K562 treated with DMSO at 1 percent for 12 hours (cell line): Measurements from ENCODE around the gene DGKZ. TPM values are rescaled to one million over a fixed set of nuclear protein-coding genes. Genes with fewer than 3 reads are reported as not detected.

ENCODE experiments used
- total RNA-seq: library from RNA; unstranded; fragments of 300-600 nt; gene quantifications from 2 replicates; pipeline ENCODE4 v1.2.3, GENCODE V29; 2022; ENCODE audit not compliant: insufficient read depth

The DGKZ gene
- 55.5 and 84.0 TPM in 2 replicates for total RNA-seq

GRCh38 chr11:46346886-46347636, at the start of gene DGKZ:
Gene DGKZ, plus strand, starts transcription at chr11:46347463. Its CDS starts 197 bp downstream, at chr11:46347660.

GRCh38 chr11:46381048-46381818, 34.0 kb downstream of the DGKZ start, which contains the start of gene MDK:
Gene MDK, plus strand, starts transcription at chr11:46381669. Its CDS starts 389 bp downstream, at chr11:46382058.

GRCh38 chr11:46391578-46392420, 44.5 kb downstream of the DGKZ start, which contains the start of gene CHRM4:
Gene CHRM4, minus strand, starts transcription at chr11:46391776. Its CDS starts 5,219 bp downstream, at chr11:46386557.

Other genes starting within 250 kb of the DGKZ start
- 9.1 and 27.2 TPM in 2 replicates for gene PHF21A, start 226.0 kb upstream of the DGKZ start, total RNA-seq
- gene CREB3L1, start 69.8 kb upstream of the DGKZ start, total RNA-seq, result 13.7 and 36.0 TPM in 2 replicates
- gene MDK, start 34.2 kb downstream of the DGKZ start, total RNA-seq, result 191 and 236 TPM in 2 replicates
- gene CHRM4, start 44.3 kb downstream of the DGKZ start, total RNA-seq, result 0.78 TPM in 1 of 2 replicates, not detected in the other
- 18.6 and 38.8 TPM in 2 replicates for gene AMBRA1, start 246.6 kb downstream of the DGKZ start, total RNA-seq